Measurements from ENCODE around the gene LEKR1.

LEKR1 gene

GRCh38 chr3:157029365-157029790 lies 203.2 kb downstream of the LEKR1 start:
- Histone ChIP-seq H2BK5ac (ENCODE audit: low read length) (no peak overlapping the region), H4K8ac (ENCODE audit: low read depth, low read length) (no peak overlapping the region), H3K14ac (ENCODE audit: low read length) (no peak overlapping the region), H4K91ac (ENCODE audit: low read depth, low read length, poor library complexity) (no peak overlapping the region), H3K9ac (ENCODE audit: low read depth, low read length, poor library complexity) (no peak overlapping the region), H2BK15ac (ENCODE audit: low read length) (no peak overlapping the region), H2BK12ac (ENCODE audit: low read length) (no peak overlapping the region), H3K79me1 (ENCODE audit: low read depth, low read length) (no peaks in the 10 kb centered on the region), H3K4ac (ENCODE audit: low read length) (no peak overlapping the region), H3K23ac (ENCODE audit: low read depth, low read length, poor library complexity) (no peak overlapping the region), H3K18ac (ENCODE audit: low read length) (no peak overlapping the region), H3K36me3 (replicated peaks in 1 of 2; ENCODE audit: control insufficient read depth in 2 of 2, insufficient read depth in 2 of 2, low read length in 2 of 2) (no peaks in the 10 kb centered on the region), H2AK5ac (ENCODE audit: low read depth, low read length) (no peak overlapping the region), H2AFZ (ENCODE audit: low read length) (no peak overlapping the region), H3K4me2 (ENCODE audit: insufficient read depth, low read length, poor library complexity, severe bottlenecking) (no peak overlapping the region), H3K27me3 (ENCODE audit: control insufficient read depth in 3 of 3, insufficient read depth in 3 of 3, low read depth in 1 of 3, low read length in 3 of 3) (no peaks in the 10 kb centered on the region), H2BK120ac (ENCODE audit: low read depth, low read length) (no peak overlapping the region), H3K4me3 (ENCODE audit: low read length in 2 of 2) (no peak overlapping the region), H3K9me3 (replicated peaks in 1 of 2; ENCODE audit: control insufficient read depth in 2 of 2, insufficient read depth in 1 of 2, low read depth in 1 of 2, low read length in 2 of 2) (peaks cover 0 to 3% of the 10 kb centered on the region in 2 donors), H3K4me1 (ENCODE audit: control insufficient read depth in 2 of 2, insufficient read depth in 1 of 2, low read depth in 1 of 2, low read length in 2 of 2) (peaks cover 0 to 3% of the 10 kb centered on the region in 2 donors), H3K27ac (replicated peaks; ENCODE audit: low read length) (no peak overlapping the region)
- WGBS, 2 donors (ENCODE audit: extremely low coverage in 2 of 2, insufficient read length in 2 of 2, insufficient replicate concordance in 1 of 2) = no CpG with 5 or more reads among the region's 3 CpGs
- no peak for DNase-seq (ENCODE audit: low spot score)

DNA sequence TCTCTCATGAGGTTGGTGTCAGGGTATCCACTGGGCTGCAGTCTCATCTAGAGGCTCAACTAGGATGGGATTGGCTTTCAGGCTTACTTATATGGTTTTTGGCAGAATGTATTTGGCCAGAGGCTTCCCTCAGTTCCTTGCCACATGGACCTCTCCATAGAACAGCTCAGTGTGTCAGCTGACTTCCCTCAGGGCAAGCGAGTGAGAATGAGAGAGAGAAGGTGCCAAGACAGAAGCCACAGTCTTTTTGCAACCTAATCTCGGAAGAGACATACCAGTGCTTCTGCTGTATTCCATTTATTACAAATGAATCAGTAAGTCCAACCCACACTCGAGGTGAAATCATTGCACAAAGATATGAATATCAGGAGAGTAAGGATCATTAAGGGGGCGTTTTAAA lies 204.6 kb downstream of the LEKR1 start:
- Histone ChIP-seq H2BK15ac (ENCODE audit: low read length) (no peak overlapping the region), H3K4me2 (ENCODE audit: insufficient read depth, low read length, poor library complexity, severe bottlenecking) (no peak overlapping the region), H2AK5ac (ENCODE audit: low read depth, low read length) (no peak overlapping the region), H2BK120ac (ENCODE audit: low read depth, low read length) (no peak overlapping the region), H3K14ac (ENCODE audit: low read length) (no peak overlapping the region), H4K91ac (ENCODE audit: low read depth, low read length, poor library complexity) (no peak overlapping the region), H3K18ac (ENCODE audit: low read length) (no peak overlapping the region), H2AFZ (ENCODE audit: low read length) (no peak overlapping the region), H3K4me3 (ENCODE audit: low read length in 2 of 2) (no peak overlapping the region), H3K9me3 (replicated peaks in 1 of 2; ENCODE audit: control insufficient read depth in 2 of 2, insufficient read depth in 1 of 2, low read depth in 1 of 2, low read length in 2 of 2) (peaks cover 0 to 3% of the 10 kb centered on the region in 2 donors), H3K79me1 (ENCODE audit: low read depth, low read length) (no peaks in the 10 kb centered on the region), H4K8ac (ENCODE audit: low read depth, low read length) (no peak overlapping the region), H3K4ac (ENCODE audit: low read length) (no peak overlapping the region), H3K27me3 (ENCODE audit: control insufficient read depth in 3 of 3, insufficient read depth in 3 of 3, low read depth in 1 of 3, low read length in 3 of 3) (no peaks in the 10 kb centered on the region), H2BK12ac (ENCODE audit: low read length) (no peak overlapping the region), H3K36me3 (replicated peaks in 1 of 2; ENCODE audit: control insufficient read depth in 2 of 2, insufficient read depth in 2 of 2, low read length in 2 of 2) (no peaks in the 10 kb centered on the region), H3K4me1 (ENCODE audit: control insufficient read depth in 2 of 2, insufficient read depth in 1 of 2, low read depth in 1 of 2, low read length in 2 of 2) (peaks cover 0 to 3% of the 10 kb centered on the region in 2 donors), H2BK5ac (ENCODE audit: low read length) (no peak overlapping the region), H3K9ac (ENCODE audit: low read depth, low read length, poor library complexity) (no peak overlapping the region), H3K27ac (replicated peaks; ENCODE audit: low read length) (no peak overlapping the region), H3K23ac (ENCODE audit: low read depth, low read length, poor library complexity) (no peak overlapping the region)
- no CpG with 5 or more reads among the region's 4 CpGs for WGBS, 2 donors (ENCODE audit: extremely low coverage in 2 of 2, insufficient read length in 2 of 2, insufficient replicate concordance in 1 of 2)
- no peak for DNase-seq (ENCODE audit: low spot score)

- no peak overlapping the region for H2BK5ac ChIP-seq (ENCODE audit: low read length)
- DNase-seq (ENCODE audit: low spot score) = no peak
- WGBS, 2 donors (ENCODE audit: extremely low coverage in 2 of 2, insufficient read length in 2 of 2, insufficient replicate concordance in 1 of 2) = no CpG with 5 or more reads among the region's 2 CpGs
Observed at GRCh38 chr3:157033001-157033400, 206.8 kb downstream of the LEKR1 start.

GRCh38 chr3:157040456-157040855 lies 214.3 kb downstream of the LEKR1 start:
- Histone ChIP-seq H3K36me3 (replicated peaks in 1 of 2; ENCODE audit: control insufficient read depth in 2 of 2, insufficient read depth in 2 of 2, low read length in 2 of 2) (no peaks in the 10 kb centered on the region), H3K9ac (ENCODE audit: low read depth, low read length, poor library complexity) (no peak overlapping the region), H3K4me3 (ENCODE audit: low read length in 2 of 2) (no peak overlapping the region), H3K4ac (ENCODE audit: low read length) (no peak overlapping the region), H3K27me3 (ENCODE audit: control insufficient read depth in 3 of 3, insufficient read depth in 3 of 3, low read depth in 1 of 3, low read length in 3 of 3) (no peaks in the 10 kb centered on the region), H2BK15ac (ENCODE audit: low read length) (no peak overlapping the region), H2BK120ac (ENCODE audit: low read depth, low read length) (no peak overlapping the region), H4K8ac (ENCODE audit: low read depth, low read length) (no peak overlapping the region), H3K18ac (ENCODE audit: low read length) (no peak overlapping the region), H2AK5ac (ENCODE audit: low read depth, low read length) (no peak overlapping the region), H3K23ac (ENCODE audit: low read depth, low read length, poor library complexity) (no peak overlapping the region), H3K9me3 (replicated peaks in 1 of 2; ENCODE audit: control insufficient read depth in 2 of 2, insufficient read depth in 1 of 2, low read depth in 1 of 2, low read length in 2 of 2) (no peaks in the 10 kb centered on the region), H3K4me1 (ENCODE audit: control insufficient read depth in 2 of 2, insufficient read depth in 1 of 2, low read depth in 1 of 2, low read length in 2 of 2) (peaks cover 0 to 2% of the 10 kb centered on the region in 2 donors), H3K79me1 (ENCODE audit: low read depth, low read length) (no peaks in the 10 kb centered on the region), H3K27ac (replicated peaks; ENCODE audit: low read length) (no peak overlapping the region), H4K91ac (ENCODE audit: low read depth, low read length, poor library complexity) (no peak overlapping the region), H3K14ac (ENCODE audit: low read length) (no peak overlapping the region), H2BK5ac (ENCODE audit: low read length) (no peak overlapping the region), H3K4me2 (ENCODE audit: insufficient read depth, low read length, poor library complexity, severe bottlenecking) (no peak overlapping the region), H2AFZ (ENCODE audit: low read length) (no peak overlapping the region), H2BK12ac (ENCODE audit: low read length) (no peak overlapping the region)
- no peak for DNase-seq (ENCODE audit: low spot score)

More at GRCh38 chr3:157033001-157033400, 206.8 kb downstream of the LEKR1 start:
- H3K14ac ChIP-seq (ENCODE audit: low read length) = no peak overlapping the region
- H2AFZ ChIP-seq (ENCODE audit: low read length) = no peak overlapping the region
- H3K4me2 ChIP-seq (ENCODE audit: insufficient read depth, low read length, poor library complexity, severe bottlenecking) = no peak overlapping the region
- H2BK120ac ChIP-seq (ENCODE audit: low read depth, low read length) = no peak overlapping the region
- H3K18ac ChIP-seq (ENCODE audit: low read length) = no peak overlapping the region
- peaks cover 0 to 3% of the 10 kb centered on the region in 2 donors for H3K9me3 ChIP-seq (replicated peaks in 1 of 2; ENCODE audit: control insufficient read depth in 2 of 2, insufficient read depth in 1 of 2, low read depth in 1 of 2, low read length in 2 of 2)
- no peak overlapping the region for H2BK12ac ChIP-seq (ENCODE audit: low read length)
- H3K4ac ChIP-seq (ENCODE audit: low read length) = no peak overlapping the region
- H3K9ac ChIP-seq (ENCODE audit: low read depth, low read length, poor library complexity) = no peak overlapping the region
- H2BK15ac ChIP-seq (ENCODE audit: low read length) = no peak overlapping the region
- H4K91ac ChIP-seq (ENCODE audit: low read depth, low read length, poor library complexity) = no peak overlapping the region
- H3K4me3 ChIP-seq (ENCODE audit: low read length in 2 of 2) = no peak overlapping the region
- no peaks in the 10 kb centered on the region for H3K36me3 ChIP-seq (replicated peaks in 1 of 2; ENCODE audit: control insufficient read depth in 2 of 2, insufficient read depth in 2 of 2, low read length in 2 of 2)
- H2AK5ac ChIP-seq (ENCODE audit: low read depth, low read length) = no peak overlapping the region
- no peak overlapping the region for H3K27ac ChIP-seq (replicated peaks; ENCODE audit: low read length)
- H3K27me3 ChIP-seq (ENCODE audit: control insufficient read depth in 3 of 3, insufficient read depth in 3 of 3, low read depth in 1 of 3, low read length in 3 of 3) = no peaks in the 10 kb centered on the region
- no peaks in the 10 kb centered on the region for H3K79me1 ChIP-seq (ENCODE audit: low read depth, low read length)
- no peak overlapping the region for H3K23ac ChIP-seq (ENCODE audit: low read depth, low read length, poor library complexity)
- peaks cover 0 to 3% of the 10 kb centered on the region in 2 donors for H3K4me1 ChIP-seq (ENCODE audit: control insufficient read depth in 2 of 2, insufficient read depth in 1 of 2, low read depth in 1 of 2, low read length in 2 of 2)
- no peak overlapping the region for H4K8ac ChIP-seq (ENCODE audit: low read depth, low read length)
